IMR-90 (cell line): ENCODE data around the gene BHLHA9. TPM values are rescaled to one million over a fixed set of nuclear protein-coding genes. Genes with fewer than 3 reads are reported as not detected.

Source experiments
- ATAC-seq: fragments of 200-7000 bp; cut with Tn5 transposase; 2 replicates; pipeline ENCODE4 v1.9.1; 2020; ENCODE audit warnings: low read depth, mild to moderate bottlenecking, moderate library complexity
- BruUV-seq: library from RNA; stranded (reverse); fragments of 400-500 nt; replicated peaks from 2 replicates; lab custom pipeline; 2021; lab: Mats Ljungman, UMichigan
- CTCF ChIA-PET: fragments of 300-600 bp; formaldehyde crosslinking; extraction: SDS; loops from one replicate; lab custom pipeline; 2021; ENCODE audit warnings: antibody characterized with exemption; lab: Yijun Ruan, JAX
- POLR2A ChIA-PET: fragments of 300-600 bp; sonication (Branson Sonifier 250); formaldehyde crosslinking; loops from one replicate; lab custom pipeline; 2022; ENCODE audit warnings: antibody characterized with exemption; ENCODE audit not compliant: unreplicated experiment; lab: Charles Lee
- DNase-seq: peaks from one replicate; pipeline ENCODE4 v3.0.0; 2013
- H2AFZ ChIP-seq: replicated peaks from 2 replicates; pipeline ENCODE3; 2013; ENCODE audit warnings: low read length, mild to moderate bottlenecking; ENCODE audit not compliant: poor library complexity
- H2AK5ac ChIP-seq: 2 replicates; pipeline ENCODE4 v1.6.1; 2013; ENCODE audit warnings: low read depth, low read length, inconsistent platforms
- H2AK9ac ChIP-seq: replicated peaks from 2 replicates; pipeline ENCODE3; 2013; ENCODE audit warnings: mild to moderate bottlenecking, low read depth, low read length, moderate library complexity; ENCODE audit not compliant: poor library complexity
- H2BK120ac ChIP-seq: 2 replicates; pipeline ENCODE4 v1.6.1; 2013; ENCODE audit warnings: low read depth, low read length, inconsistent platforms
- H2BK15ac ChIP-seq: 3 replicates; pipeline ENCODE4 v1.6.1; 2013; ENCODE audit warnings: low read depth, low read length, inconsistent platforms
- H2BK20ac ChIP-seq: 2 replicates; pipeline ENCODE4 v1.6.1; 2013; ENCODE audit warnings: low read depth, mild to moderate bottlenecking, inconsistent platforms, low read length, moderate library complexity
- H2BK5ac ChIP-seq: 2 replicates; pipeline ENCODE4 v1.6.1; 2013; ENCODE audit warnings: mild to moderate bottlenecking, low read depth, low read length, inconsistent platforms; ENCODE audit not compliant: poor library complexity, severe bottlenecking
- H3K14ac ChIP-seq: replicated peaks from 2 replicates; pipeline ENCODE4 v1.6.1; 2013; ENCODE audit warnings: low read depth, low read length, inconsistent platforms
- H3K18ac ChIP-seq: 2 replicates; pipeline ENCODE4 v1.6.1; 2013; ENCODE audit warnings: low read depth, low read length, control low read depth
- H3K23ac ChIP-seq: 2 replicates; pipeline ENCODE4 v1.6.1; 2013; ENCODE audit warnings: low read depth, low read length, inconsistent platforms
- H3K27ac ChIP-seq: 2 replicates; pipeline ENCODE4 v1.5.1; 2013; ENCODE audit warnings: mild to moderate bottlenecking, control low read depth, low read length; ENCODE audit not compliant: insufficient read depth
- H3K27me3 ChIP-seq: 2 replicates; pipeline ENCODE4 v1.6.1; 2013; ENCODE audit warnings: low read length; ENCODE audit not compliant: control insufficient read depth, insufficient read depth
- H3K36me3 ChIP-seq: 2 replicates; pipeline ENCODE4 v1.6.1; 2013; ENCODE audit warnings: low read length, mixed read lengths; ENCODE audit not compliant: control insufficient read depth, insufficient read depth
- H3K4ac ChIP-seq: 2 replicates; pipeline ENCODE4 v1.6.1; 2013; ENCODE audit warnings: low read depth, low read length, inconsistent platforms
- H3K4me1 ChIP-seq: 2 replicates; pipeline ENCODE4 v1.6.1; 2013; ENCODE audit warnings: low read length, mixed read lengths; ENCODE audit not compliant: control insufficient read depth, insufficient read depth
- H3K4me2 ChIP-seq: 2 replicates; pipeline ENCODE4 v1.6.1; 2013; ENCODE audit warnings: low read depth, mild to moderate bottlenecking, control low read depth, low read length, moderate library complexity
- H3K4me3 ChIP-seq: 2 replicates; pipeline ENCODE4 v1.5.1; 2013; ENCODE audit warnings: low read depth, mild to moderate bottlenecking, control low read depth, low read length, moderate library complexity; ENCODE audit not compliant: insufficient read depth
- H3K56ac ChIP-seq: 2 replicates; pipeline ENCODE4 v1.6.1; 2013; ENCODE audit warnings: low read length, inconsistent platforms; ENCODE audit not compliant: insufficient read depth; ENCODE audit errors: extremely low read depth
- H3K79me1 ChIP-seq, 2 experiments: 2 replicates each; pipeline ENCODE4 v1.6.1; 2013; ENCODE audit warnings: low read length in 2 of 2, inconsistent platforms in 1 of 2, low read depth in 1 of 2
- H3K9ac ChIP-seq: 2 replicates; pipeline ENCODE4 v1.6.1; 2013; ENCODE audit warnings: low read depth, low read length, control low read depth
- H3K9me1 ChIP-seq: 2 replicates; pipeline ENCODE4 v1.6.1; 2013; ENCODE audit warnings: low read length, inconsistent platforms; ENCODE audit not compliant: insufficient read depth
- H3K9me3 ChIP-seq: 2 replicates; pipeline ENCODE4 v1.6.1; 2013; ENCODE audit warnings: low read length; ENCODE audit not compliant: control insufficient read depth, insufficient read depth
- H4K20me1 ChIP-seq: 2 replicates; pipeline ENCODE4 v1.6.1; 2013; ENCODE audit warnings: low read length, inconsistent platforms; ENCODE audit not compliant: insufficient read depth
- H4K5ac ChIP-seq: 2 replicates; pipeline ENCODE4 v1.6.1; 2013; ENCODE audit warnings: mild to moderate bottlenecking, low read depth, low read length, control low read depth
- H4K8ac ChIP-seq, 2 experiments: 2 replicates each; pipeline ENCODE4 v1.6.1; 2013; ENCODE audit warnings: low read depth in 2 of 2, low read length in 2 of 2, control low read depth in 1 of 2, inconsistent platforms in 1 of 2
- H4K91ac ChIP-seq: 2 replicates; pipeline ENCODE4 v1.6.1; 2013; ENCODE audit warnings: low read depth, low read length, inconsistent platforms; ENCODE audit not compliant: insufficient read depth
- BHLHE40 ChIP-seq: fragments of 150-350 bp; IDR thresholded peaks from 2 replicates; pipeline ENCODE4 v1.6.1; 2016; ENCODE audit warnings: mild to moderate bottlenecking, low read depth, low read length
- CEBPB ChIP-seq: IDR thresholded peaks from 2 replicates; pipeline ENCODE4 v1.6.1; 2012; ENCODE audit warnings: low read depth, low read length, improper control_type of control experiment
- CTCF ChIP-seq: conservative IDR thresholded peaks from 2 replicates; pipeline ENCODE4 v1.5.1; 2012; ENCODE audit warnings: mild to moderate bottlenecking, low read depth, low read length, improper control_type of control experiment
- ELK1 ChIP-seq: fragments of 150-350 bp; IDR thresholded peaks from 2 replicates; pipeline ENCODE4 v1.6.1; 2016; ENCODE audit warnings: low read depth, mild to moderate bottlenecking, low read length, moderate library complexity, borderline replicate concordance
- FOS ChIP-seq: fragments of 150-350 bp; IDR thresholded peaks from 2 replicates; pipeline ENCODE4 v1.6.1; 2016; ENCODE audit warnings: low read depth, low read length
- MAFK ChIP-seq: IDR thresholded peaks from 2 replicates; pipeline ENCODE4 v1.6.1; 2012; ENCODE audit warnings: low read depth, low read length, improper control_type of control experiment
- MAZ ChIP-seq: IDR thresholded peaks from 2 replicates; pipeline ENCODE4 v1.6.1; 2012; ENCODE audit warnings: low read depth, mild to moderate bottlenecking, low read length, improper control_type of control experiment, moderate library complexity, borderline replicate concordance
- MXI1 ChIP-seq: IDR thresholded peaks from 2 replicates; pipeline ENCODE4 v1.6.1; 2012; ENCODE audit warnings: low read depth, mild to moderate bottlenecking, low read length, moderate library complexity, borderline replicate concordance
- NFE2L2 ChIP-seq: fragments of 150-350 bp; IDR thresholded peaks from 2 replicates; pipeline ENCODE4 v1.6.1; 2016; ENCODE audit warnings: low read depth, mild to moderate bottlenecking, low read length
- POLR2A ChIP-seq: IDR thresholded peaks from 2 replicates; pipeline ENCODE4 v1.6.1; 2012; ENCODE audit warnings: mild to moderate bottlenecking, low read depth, low read length
- RAD21 ChIP-seq: IDR thresholded peaks from 2 replicates; pipeline ENCODE4 v1.6.1; 2012; ENCODE audit warnings: low read length, improper control_type of control experiment
- RCOR1 ChIP-seq: IDR thresholded peaks from 2 replicates; pipeline ENCODE4 v1.6.1; 2012; ENCODE audit warnings: mild to moderate bottlenecking, low read length, improper control_type of control experiment; ENCODE audit not compliant: insufficient replicate concordance
- RFX5 ChIP-seq: IDR thresholded peaks from 2 replicates; pipeline ENCODE4 v1.8.0; 2012; ENCODE audit warnings: low read depth, mild to moderate bottlenecking, low read length, moderate library complexity
- SMC3 ChIP-seq: fragments of 150-350 bp; IDR thresholded peaks from 2 replicates; pipeline ENCODE4 v1.6.1; 2016; ENCODE audit warnings: low read depth, mild to moderate bottlenecking, antibody characterized with exemption, low read length, moderate library complexity
- USF2 ChIP-seq: fragments of 150-350 bp; IDR thresholded peaks from 2 replicates; pipeline ENCODE4 v1.6.1; 2017; ENCODE audit warnings: mild to moderate bottlenecking, antibody characterized with exemption, low read length, low read depth
- WGBS, 2 experiments: methylation state at CpG; one replicate each; pipeline versions ENCODE4 v1.1.5 to v1.1.7; 2013; ENCODE audit warnings: missing lambda C conversion rate in 2 of 2; ENCODE audit not compliant: insufficient read length in 1 of 2; ENCODE audit errors: extremely low coverage in 2 of 2; 5-methylcytosine and 5-hydroxymethylcytosine counted together
- dilution Hi-C: fragments of 300-500 bp; cut with HindIII; formaldehyde crosslinking; loops from one replicate; pipeline ENCODE4 v1.14.3; 2018; ENCODE audit warnings: low sequenced_read_pairs; ENCODE audit not compliant: unreplicated experiment
- in situ Hi-C: fragments of 300-500 bp; cut with MboI; formaldehyde crosslinking; loops from 3 replicates; pipeline ENCODE4 v1.14.3; 2019; ENCODE audit warnings: low sequenced_read_pairs, inconsistent platforms, mixed read lengths
- intact Hi-C: fragments of 100-400 bp; cut with micrococcal nuclease; formaldehyde crosslinking; loops from 2 replicates; pipeline ENCODE4 v1.10.0; 2022
- polyA plus RNA-seq, 3 experiments: library from polyadenylated mRNA; depleted of rRNA; stranded (reverse); fragments of >200 nt; gene quantifications; 2 replicates each; pipeline ENCODE4 v1.2.3, GENCODE V29; 2012; ENCODE audit warnings: low replicate concordance in 1 of 3
- total RNA-seq: library from RNA; depleted of rRNA; stranded (reverse); fragments of >200 nt; gene quantifications from 2 replicates; pipeline ENCODE4 v1.2.3, GENCODE V29; 2012

Gene BHLHA9
- total and polyA plus RNA-seq, 2 of the 4 experiments (the other 2 are of a cell fraction): not detected

GRCh38 chr17:1300371-1300905 lies 30.2 kb downstream of the BHLHA9 start:
- H3K4me3 ChIP-seq: no peak overlapping the region
- no peak overlapping the region for H3K23ac ChIP-seq
- ChIA-PET POLR2A (no interaction called here), CTCF (no interaction called here)
- H3K4ac ChIP-seq: no peak overlapping the region
- H4K8ac ChIP-seq: no peak overlapping the region
- H2BK20ac ChIP-seq: no peak overlapping the region
- no peaks in the 10 kb centered on the region for H4K20me1 ChIP-seq
- no peak overlapping the region for H4K91ac ChIP-seq
- H2AFZ ChIP-seq: no peak overlapping the region
- no peak overlapping the region for H3K9ac ChIP-seq
- no peak overlapping the region for H2BK15ac ChIP-seq
- H4K5ac ChIP-seq: no peak overlapping the region
- intact Hi-C loops: no loop called here
- no peak overlapping the region for H3K27ac ChIP-seq
- H3K4me2 ChIP-seq: no peak overlapping the region
- ATAC-seq: no peak
- peaks cover 67% of the 10 kb centered on the region for H3K27me3 ChIP-seq
- H2BK5ac ChIP-seq: no peak overlapping the region
- dilution Hi-C loops: no loop called here
- H3K79me1 ChIP-seq: no peaks in the 10 kb centered on the region
- no peaks in the 10 kb centered on the region for H3K36me3 ChIP-seq
- H3K56ac ChIP-seq: no peak overlapping the region
- 69% methylated on average over 7 of the region's 17 CpGs; no CpG with 5 or more reads in 1 of the 2 experiments for WGBS, 2 experiments
- TF ChIP-seq RCOR1 (no peak), NFE2L2 (no peak), USF2 (no peak), MAFK (no peak), ELK1 (no peak), CEBPB (no peak), BHLHE40 (no peak), RFX5 (no peak), POLR2A (no peak), RAD21 (no peak), CTCF (no peak), SMC3 (no peak), FOS (no peak), MAZ (no peak), MXI1 (no peak)
- DNase-seq: no peak
- H3K14ac ChIP-seq: no peak overlapping the region
- H3K9me1 ChIP-seq: no peaks in the 10 kb centered on the region
- H2AK5ac ChIP-seq: no peak overlapping the region
- no TSS peak for BruUV-seq
- no peak overlapping the region for H3K18ac ChIP-seq
- H3K9me3 ChIP-seq: no peaks in the 10 kb centered on the region
- no peak overlapping the region for H2BK120ac ChIP-seq
- H2AK9ac ChIP-seq: no peak overlapping the region
- no peaks in the 10 kb centered on the region for H3K4me1 ChIP-seq
- in situ Hi-C loops: no loop called here
